HG03342 (cell line): ENCODE measurements around the gene MICAL3.

Experiments
- ATAC-seq: cut with Tn5 transposase; IDR thresholded peaks from one replicate; pipeline ENCODE4 v1.9.1; 2021; ENCODE audit warnings: mild to moderate bottlenecking, moderate library complexity; ENCODE audit not compliant: unreplicated experiment

MICAL3 gene

DNA sequence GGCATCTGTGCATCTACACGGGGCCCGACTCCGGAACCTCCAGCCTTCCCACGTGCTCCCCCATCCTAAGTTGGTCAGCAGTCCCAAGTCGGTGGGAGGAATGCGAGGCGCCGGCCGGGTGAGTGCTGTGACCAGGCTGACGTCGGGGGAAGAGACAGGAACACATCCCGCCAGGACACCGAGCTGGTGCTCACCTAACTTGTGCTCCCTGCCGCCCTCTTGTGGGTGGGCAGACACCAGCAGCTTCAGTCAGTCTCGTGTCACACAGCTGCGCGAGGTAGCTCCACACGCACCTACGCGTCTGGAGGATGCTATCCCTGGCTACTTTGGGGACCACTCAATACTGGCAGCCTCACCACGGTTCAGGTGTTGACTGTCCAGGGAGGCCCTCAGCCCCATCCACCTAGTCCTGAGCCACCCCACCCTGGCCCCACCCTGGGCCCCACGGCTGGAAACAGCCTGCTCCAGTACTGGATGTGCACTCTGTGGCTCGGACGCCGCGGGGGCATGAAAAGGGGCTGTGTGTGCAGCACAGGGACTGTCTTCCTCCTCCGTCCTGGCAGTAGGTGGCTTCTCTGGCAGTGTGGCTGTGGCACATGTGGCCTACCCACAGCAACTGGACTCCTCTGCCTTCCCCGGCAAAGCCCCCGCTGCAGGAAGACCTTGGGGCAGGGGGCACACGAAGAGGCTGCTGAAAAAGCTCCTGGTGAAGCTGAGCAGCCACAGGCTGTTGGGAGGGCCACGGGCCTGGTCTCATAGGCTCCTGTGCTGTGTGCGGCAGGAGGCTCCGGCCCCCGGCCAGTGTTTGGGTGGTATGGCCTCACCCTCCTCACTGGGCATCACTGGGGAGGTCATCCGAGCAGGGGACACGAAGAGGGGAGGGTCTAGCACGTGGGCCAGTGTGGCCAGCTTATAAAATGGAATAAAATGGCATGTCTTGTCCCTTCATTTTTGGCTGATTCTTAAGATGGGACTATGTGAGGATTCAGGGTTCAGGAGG, 238.9 kb downstream of the MICAL3 start:
- no peak for ATAC-seq

- no peak for ATAC-seq
Observed at GRCh38 chr22:17784776-17785175, 239.6 kb downstream of the MICAL3 start.

DNA sequence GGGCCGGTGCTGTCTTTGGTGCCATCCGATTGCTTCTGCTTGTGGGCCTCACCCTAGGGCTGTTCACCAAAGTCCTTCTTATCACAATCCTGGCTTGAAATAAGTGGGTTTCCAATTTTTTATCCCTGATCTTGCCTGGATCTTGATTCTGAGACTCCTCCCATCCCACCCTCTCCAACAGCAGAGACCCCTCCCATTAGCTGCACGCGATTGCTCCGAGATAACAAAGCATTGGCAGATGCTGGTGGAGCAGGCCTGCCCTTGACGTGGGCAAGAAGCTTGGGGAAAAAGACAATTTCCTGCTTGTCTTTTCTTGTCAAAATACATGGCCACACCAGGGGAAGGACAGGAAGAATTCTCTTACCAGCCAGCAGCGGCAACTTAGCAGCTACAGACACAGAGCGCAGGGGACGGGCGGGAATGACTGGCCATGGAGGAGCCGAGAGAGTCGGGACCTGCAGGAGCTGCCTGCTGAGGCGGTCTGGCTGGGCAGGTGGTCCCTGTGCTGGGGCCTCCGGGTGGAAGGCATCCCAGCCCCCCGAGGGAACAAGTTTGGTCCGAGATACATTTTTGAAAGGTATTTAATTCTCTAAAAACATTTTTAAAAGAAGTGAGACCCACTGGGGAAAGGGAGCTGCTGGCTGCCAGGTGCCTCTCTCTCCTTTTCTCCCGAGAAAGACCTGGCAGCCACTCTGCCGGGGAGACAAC, 240.4 kb downstream of the MICAL3 start:
- no peak for ATAC-seq

DNA sequence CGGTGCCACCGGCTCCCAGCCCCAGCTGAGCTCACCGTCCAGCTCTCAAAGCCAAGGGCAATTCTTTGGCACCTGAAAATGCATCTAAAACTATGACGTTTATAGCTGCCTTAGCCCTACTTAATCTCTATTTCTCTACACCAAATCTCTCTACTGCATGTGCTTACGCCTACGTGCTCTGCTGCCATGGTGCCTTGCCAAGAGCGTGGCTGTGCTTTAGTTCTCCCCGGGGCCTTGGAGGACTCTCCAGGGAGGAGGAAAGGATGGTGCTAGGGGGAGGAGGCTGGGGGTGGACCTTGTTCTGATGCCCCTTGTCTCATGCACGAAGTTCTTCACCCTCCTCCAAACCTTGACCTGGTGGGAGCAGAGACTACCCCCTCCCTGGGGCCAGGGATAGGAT, 241.0 kb downstream of the MICAL3 start:
- ATAC-seq, result no peak

DNA sequence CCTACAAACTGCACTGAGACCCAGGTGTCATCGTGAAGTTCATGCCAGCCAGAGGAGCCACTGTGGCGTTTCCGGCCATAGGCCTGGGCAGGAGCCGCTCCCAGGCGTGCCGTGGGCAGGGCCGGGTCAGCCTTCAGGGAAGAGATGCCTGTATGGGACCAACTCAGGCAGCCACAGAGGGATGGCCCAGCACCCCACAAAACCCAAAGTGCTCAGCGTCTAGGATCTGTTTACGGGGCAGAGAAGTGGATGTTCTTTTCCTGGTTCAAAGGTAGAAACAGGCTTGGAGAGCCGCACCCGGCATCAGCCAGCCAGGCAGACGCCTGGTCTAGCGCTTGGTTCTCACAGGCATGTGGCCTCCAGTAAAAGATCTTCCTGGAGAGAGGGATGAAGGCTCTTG, 241.7 kb downstream of the MICAL3 start:
- no peak for ATAC-seq

DNA sequence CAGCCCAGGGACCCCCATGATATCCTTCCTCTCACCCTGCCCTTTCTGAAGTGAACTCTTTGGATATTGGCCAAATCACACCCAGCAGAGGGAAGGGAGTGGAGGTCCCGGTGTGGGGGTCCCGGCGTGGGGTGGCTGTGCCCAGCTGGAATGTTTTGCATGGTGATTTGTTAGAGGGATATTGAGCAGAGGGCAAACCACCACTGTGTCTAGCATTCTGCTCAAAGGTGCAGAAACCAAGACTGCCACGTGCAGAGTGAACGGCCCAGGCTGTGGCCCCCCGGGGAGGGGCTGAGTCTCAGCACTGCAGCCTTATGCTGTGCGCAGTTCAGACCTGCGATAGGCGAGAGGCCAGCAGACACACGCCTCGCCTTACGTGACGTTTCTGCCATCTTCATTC, 242.2 kb downstream of the MICAL3 start:
- no peak for ATAC-seq

DNA sequence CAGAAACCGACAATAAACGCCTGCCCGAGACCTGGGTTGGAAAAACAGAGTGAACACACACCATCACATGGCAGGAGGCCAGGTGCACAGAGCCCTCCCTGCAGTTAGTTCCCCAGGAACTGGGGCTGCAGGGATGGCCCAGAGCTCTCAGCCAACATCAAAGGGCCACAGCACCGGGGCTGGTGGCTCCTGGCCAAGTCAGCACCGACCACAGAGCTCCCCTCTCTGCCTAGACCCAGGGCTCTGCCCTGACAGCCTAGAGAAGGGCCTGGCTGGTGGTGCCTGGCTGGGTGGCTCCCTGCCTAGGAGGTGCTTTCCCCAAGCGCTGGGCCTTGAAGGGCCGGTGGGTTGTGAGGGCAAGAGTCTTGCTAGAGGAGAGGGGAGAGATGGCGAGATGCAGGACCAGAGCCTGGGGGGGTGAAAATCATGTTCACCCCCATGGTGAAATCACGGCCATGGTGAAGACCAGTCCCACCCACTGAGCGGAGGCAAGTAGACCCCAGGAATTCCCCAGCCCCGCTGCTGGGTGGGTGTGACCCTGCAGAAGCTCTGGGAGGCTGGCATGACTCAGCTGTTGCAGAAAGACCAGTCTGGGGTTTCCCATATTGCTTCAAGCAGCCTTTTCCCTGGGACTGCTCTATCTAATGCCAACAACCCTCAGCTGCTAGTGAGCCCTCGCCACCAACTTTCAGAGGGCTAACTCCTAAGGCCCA, 242.9 kb downstream of the MICAL3 start:
- peak; percentile 30 for ATAC-seq

DNA sequence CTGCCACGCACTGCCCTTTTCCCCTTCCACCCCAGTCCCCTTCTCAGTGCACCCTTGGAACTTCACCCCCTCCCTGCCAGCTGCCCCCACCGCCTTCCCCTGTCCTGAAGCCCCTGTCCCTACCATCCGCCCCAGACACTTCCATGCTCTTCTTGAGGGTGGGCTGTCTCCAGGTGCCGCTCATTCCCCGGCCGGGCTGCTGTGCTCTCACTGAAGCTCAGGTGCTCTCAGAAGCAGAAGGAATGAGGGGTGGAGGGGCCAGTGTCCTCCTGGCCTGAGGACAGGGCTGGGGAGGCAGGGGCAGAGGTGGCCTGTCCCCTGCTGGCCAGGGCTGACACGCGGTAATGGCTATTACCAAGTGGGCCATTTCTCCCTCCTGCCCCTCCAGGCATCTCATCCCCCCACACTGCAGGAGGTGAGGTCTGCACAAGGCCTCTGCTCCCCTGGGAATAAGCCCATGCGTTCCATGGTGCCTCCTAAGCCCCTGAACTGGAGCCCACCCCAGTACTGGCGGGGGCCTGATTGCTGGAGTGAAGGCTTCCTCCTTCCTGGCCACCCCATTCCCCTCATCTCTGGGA, 243.5 kb downstream of the MICAL3 start:
- ATAC-seq, result no peak

GRCh38 chr22:17780116-17780740, 244.1 kb downstream of the MICAL3 start:
- ATAC-seq, result no peak

DNA sequence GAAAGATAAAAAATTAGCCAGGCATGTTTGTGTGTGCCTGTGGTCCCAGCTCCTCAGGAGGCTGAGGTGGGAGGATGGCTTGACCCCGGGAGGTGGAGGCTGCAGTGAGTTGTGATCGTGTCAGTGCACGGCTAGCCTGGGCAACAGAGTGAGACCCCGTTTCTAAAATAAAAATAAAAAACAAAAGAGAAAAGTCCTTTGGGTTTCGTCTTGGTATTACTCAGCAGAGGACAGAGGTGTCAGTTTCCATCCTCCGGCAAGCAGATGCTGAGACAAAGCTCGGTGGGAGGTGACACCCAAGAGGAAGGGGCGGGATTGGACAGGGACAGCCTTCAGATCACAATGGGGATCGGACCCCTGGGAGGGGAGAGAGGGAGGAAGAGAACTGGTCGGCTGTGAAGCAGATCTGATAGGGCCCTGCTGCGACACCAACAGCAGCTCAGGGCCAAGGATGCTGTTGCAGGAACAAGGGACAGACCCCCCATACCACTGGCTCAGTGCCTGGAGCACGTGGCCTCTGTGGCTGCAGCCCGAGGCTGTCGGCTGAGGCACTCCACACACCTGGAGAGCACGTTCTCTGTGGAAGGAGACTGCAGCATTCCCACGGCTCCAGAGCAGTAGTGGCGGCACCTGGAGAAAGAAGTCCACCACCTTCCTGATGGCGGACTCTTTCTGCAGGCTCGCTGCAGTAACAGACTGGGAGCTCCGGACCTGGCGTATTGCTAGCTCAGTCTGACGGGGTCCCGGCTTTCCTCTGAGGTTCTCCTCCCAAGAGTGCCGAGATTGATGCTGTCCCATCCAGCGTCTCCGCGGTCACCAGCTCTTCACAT, 244.9 kb downstream of the MICAL3 start:
- peak; percentile 44 for ATAC-seq

- ATAC-seq, result no peak
Observed at GRCh38 chr22:17778412-17778976, 245.9 kb downstream of the MICAL3 start.

DNA sequence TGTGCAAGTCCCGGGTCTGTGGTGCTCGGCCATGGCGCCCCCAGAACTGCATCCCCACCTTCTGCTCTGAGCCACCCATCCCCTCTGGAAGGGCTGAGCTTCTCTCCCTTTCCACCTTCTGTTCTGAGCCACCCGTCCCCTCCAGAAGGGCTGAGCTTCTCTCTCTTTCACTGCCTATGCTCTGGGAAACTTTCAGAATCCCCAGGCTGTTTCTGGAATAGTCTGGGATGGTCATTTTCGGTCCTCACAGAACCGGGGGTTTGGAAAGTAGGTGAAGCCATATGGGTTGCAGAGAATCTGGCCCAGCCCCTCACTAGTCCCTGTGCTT, 246.7 kb downstream of the MICAL3 start:
- no peak for ATAC-seq

DNA sequence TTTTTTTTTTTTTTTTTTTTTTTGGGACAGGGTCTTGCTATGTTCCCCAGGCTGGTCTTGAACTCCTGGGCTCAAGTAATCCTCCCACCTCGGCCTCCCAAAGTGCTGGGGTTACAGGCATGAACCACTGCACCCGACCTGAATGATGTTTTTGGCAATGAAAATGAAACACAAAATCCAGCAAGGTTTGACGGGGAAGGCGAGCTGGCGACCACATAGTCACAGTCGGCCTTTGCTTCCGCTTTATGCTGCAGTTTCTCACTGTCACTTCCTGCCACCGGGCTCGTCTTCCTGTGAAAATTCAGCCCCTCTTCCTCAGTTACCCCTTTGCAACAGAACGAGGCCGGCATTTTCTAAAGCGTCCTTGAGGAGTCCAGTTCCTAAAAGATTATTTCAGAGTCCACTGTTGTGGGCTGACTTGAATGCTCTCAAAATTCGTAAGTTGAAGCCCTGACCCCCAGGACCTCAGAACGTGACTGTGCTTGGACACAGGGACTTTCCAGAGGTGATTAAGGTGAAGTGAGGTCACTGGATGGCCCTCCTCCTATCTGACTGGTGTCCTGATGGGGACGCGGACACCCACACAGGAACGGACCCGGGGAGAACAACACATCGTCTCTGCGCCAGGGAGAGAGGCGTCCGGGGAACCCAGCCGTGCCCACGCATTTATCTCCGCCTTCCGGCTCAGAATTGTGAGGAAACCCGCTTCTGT, 247.2 kb downstream of the MICAL3 start:
- no peak for ATAC-seq

- ATAC-seq, result no peak
Observed at GRCh38 chr22:17775781-17776465, 248.4 kb downstream of the MICAL3 start.

- ATAC-seq, result no peak
Observed at GRCh38 chr22:17774926-17775685, 249.3 kb downstream of the MICAL3 start.

- peak; percentile 29 for ATAC-seq
Observed at GRCh38 chr22:17774206-17774925, 250.0 kb downstream of the MICAL3 start, which contains the start of gene BID. TSS of gene BID (minus strand) at chr22:17774469. CDS start at chr22:17750116, 24,353 bp downstream.
